Measurements from ENCODE around the gene PPP3CA. TPM values are rescaled to one million over a fixed set of nuclear protein-coding genes. Genes with fewer than 3 reads are reported as not detected.

PPP3CA gene
- total RNA-seq, 1 experiment from 2014 or later: 40.2 TPM

- Histone ChIP-seq H3K4me2 (no peak overlapping the region), H3K27ac (no peak overlapping the region), H3K79me2 (ENCODE audit: low read depth) (no peaks in the 10 kb centered on the region), H3K4me1 (replicated peaks; ENCODE audit: insufficient read depth) (no peaks in the 10 kb centered on the region), H3K9me3 (ENCODE audit: insufficient read depth, low read depth) (no peaks in the 10 kb centered on the region), H4K20me1 (ENCODE audit: insufficient read depth) (no peaks in the 10 kb centered on the region), H3K4me3 (no peak overlapping the region), H2AFZ (no peak overlapping the region), H3K27me3 (ENCODE audit: insufficient read depth, low read depth) (no peaks in the 10 kb centered on the region), H3K36me3 (ENCODE audit: low read depth) (no peaks in the 10 kb centered on the region), H3K9me2 (ENCODE audit: insufficient read depth) (no peaks in the 10 kb centered on the region), H3F3A (ENCODE audit: insufficient read depth, low read depth) (no peaks in the 10 kb centered on the region)
- DNase-seq: no peak
- TF ChIP-seq EZH2 (IDR thresholded peaks at IDR 0.05; ENCODE audit: low read depth): no peak
- TF ChIP-seq, protein P1, sequence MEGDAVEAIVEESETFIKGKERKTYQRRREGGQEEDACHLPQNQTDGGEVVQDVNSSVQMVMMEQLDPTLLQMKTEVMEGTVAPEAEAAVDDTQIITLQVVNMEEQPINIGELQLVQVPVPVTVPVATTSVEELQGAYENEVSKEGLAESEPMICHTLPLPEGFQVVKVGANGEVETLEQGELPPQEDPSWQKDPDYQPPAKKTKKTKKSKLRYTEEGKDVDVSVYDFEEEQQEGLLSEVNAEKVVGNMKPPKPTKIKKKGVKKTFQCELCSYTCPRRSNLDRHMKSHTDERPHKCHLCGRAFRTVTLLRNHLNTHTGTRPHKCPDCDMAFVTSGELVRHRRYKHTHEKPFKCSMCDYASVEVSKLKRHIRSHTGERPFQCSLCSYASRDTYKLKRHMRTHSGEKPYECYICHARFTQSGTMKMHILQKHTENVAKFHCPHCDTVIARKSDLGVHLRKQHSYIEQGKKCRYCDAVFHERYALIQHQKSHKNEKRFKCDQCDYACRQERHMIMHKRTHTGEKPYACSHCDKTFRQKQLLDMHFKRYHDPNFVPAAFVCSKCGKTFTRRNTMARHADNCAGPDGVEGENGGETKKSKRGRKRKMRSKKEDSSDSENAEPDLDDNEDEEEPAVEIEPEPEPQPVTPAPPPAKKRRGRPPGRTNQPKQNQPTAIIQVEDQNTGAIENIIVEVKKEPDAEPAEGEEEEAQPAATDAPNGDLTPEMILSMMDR (conservative IDR thresholded peaks at IDR 0.05): no peak
- BruUV-seq (replicated peaks): no TSS peak
- POLR2A ChIA-PET (ENCODE audit: unreplicated experiment): no interaction called here
- CTCF ChIA-PET: no interaction called here
- intact Hi-C loops (cut with micrococcal nuclease; ENCODE audit: unreplicated experiment): no loop called here
Observed at GRCh38 chr4:100982345-100982744, 365.0 kb downstream of the PPP3CA start.

DNA sequence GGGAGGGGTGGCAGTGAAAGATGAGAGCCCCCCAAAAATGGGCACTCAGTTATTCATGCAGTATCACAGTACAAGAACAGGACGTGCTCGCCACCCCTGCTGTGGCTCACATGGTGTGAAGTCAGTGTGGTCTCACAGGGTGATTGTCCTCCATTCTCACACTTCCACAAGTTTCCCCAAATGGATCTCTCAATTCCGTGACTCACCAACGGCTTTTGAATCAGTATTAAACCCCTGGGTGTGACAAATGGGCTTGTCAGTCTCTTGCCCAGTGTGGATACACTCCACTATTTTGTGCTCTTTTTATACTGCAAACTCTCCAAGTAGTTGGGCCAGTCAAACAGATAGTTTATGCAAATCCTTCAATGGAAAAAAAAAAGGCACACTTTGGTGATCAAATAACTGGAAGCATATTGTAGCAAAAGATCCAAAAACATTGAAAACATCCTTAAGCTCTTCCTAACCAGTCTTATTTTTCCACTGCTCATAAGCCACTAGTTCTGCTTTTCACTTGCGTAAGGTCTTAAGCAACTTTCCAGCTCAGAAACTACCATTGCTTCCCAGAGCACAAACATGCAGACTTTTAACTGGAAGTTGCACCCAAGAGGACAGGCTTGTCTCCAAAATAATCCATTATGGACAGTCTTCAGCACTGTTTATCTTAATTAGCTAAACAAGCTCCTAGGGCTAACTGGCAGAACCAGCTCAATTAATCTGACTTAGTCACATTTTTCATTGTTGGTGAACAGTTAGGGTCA, 365.7 kb downstream of the PPP3CA start:
- ChIA-PET CTCF (no interaction called here), POLR2A (ENCODE audit: unreplicated experiment) (no interaction called here)
- H4K20me1 ChIP-seq (ENCODE audit: insufficient read depth): no peaks in the 10 kb centered on the region
- no peaks in the 10 kb centered on the region for H3K4me1 ChIP-seq (replicated peaks; ENCODE audit: insufficient read depth)
- no peak overlapping the region for H3K27ac ChIP-seq
- no peak overlapping the region for H2AFZ ChIP-seq
- no peaks in the 10 kb centered on the region for H3K36me3 ChIP-seq (ENCODE audit: low read depth)
- H3K79me2 ChIP-seq (ENCODE audit: low read depth): no peaks in the 10 kb centered on the region
- BruUV-seq (replicated peaks): no TSS peak
- intact Hi-C loops (cut with micrococcal nuclease; ENCODE audit: unreplicated experiment): no loop called here
- DNase-seq: no peak
- H3K9me2 ChIP-seq (ENCODE audit: insufficient read depth): no peaks in the 10 kb centered on the region
- no peak overlapping the region for H3K4me2 ChIP-seq
- no peaks in the 10 kb centered on the region for H3K27me3 ChIP-seq (ENCODE audit: insufficient read depth, low read depth)
- H3K9me3 ChIP-seq (ENCODE audit: insufficient read depth, low read depth): no peaks in the 10 kb centered on the region
- no peaks in the 10 kb centered on the region for H3F3A ChIP-seq (ENCODE audit: insufficient read depth, low read depth)
- no peak overlapping the region for H3K4me3 ChIP-seq
- no peak for TF ChIP-seq EZH2 (IDR thresholded peaks at IDR 0.05; ENCODE audit: low read depth)
- TF ChIP-seq, protein P1 (conservative IDR thresholded peaks at IDR 0.05): no peak

DNA sequence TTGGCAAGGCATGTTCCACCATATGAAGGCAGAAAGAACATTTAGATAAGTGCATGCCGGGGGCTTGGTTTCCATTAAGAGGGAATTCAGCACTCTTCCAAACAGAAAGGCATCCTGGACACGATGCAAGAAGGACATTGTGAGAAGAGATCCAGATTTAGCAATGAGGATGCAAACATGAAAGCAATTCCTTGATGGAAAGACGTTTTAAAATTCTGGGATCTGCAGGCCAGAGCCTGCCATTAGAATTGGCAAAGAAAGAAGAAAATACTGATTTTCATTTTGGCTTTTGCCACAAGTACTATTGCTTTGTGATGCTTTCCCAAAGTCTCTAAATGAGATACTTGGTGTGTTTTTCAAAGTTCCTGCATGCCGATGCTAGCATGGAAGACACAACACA, 367.6 kb downstream of the PPP3CA start:
- Histone ChIP-seq H3K4me1 (replicated peaks; ENCODE audit: insufficient read depth) (no peaks in the 10 kb centered on the region), H4K20me1 (ENCODE audit: insufficient read depth) (no peaks in the 10 kb centered on the region), H3K36me3 (ENCODE audit: low read depth) (no peaks in the 10 kb centered on the region), H3K27me3 (ENCODE audit: insufficient read depth, low read depth) (no peaks in the 10 kb centered on the region), H3K27ac (no peak overlapping the region), H3K4me3 (no peak overlapping the region), H3K4me2 (no peak overlapping the region), H3K9me3 (ENCODE audit: insufficient read depth, low read depth) (no peaks in the 10 kb centered on the region), H3F3A (ENCODE audit: insufficient read depth, low read depth) (no peaks in the 10 kb centered on the region), H2AFZ (no peak overlapping the region), H3K9me2 (ENCODE audit: insufficient read depth) (no peaks in the 10 kb centered on the region), H3K79me2 (ENCODE audit: low read depth) (no peaks in the 10 kb centered on the region)
- no peak for TF ChIP-seq EZH2 (IDR thresholded peaks at IDR 0.05; ENCODE audit: low read depth)
- TF ChIP-seq, protein P1 (conservative IDR thresholded peaks at IDR 0.05): no peak
- intact Hi-C loops (cut with micrococcal nuclease; ENCODE audit: unreplicated experiment): no loop called here
- ChIA-PET POLR2A (ENCODE audit: unreplicated experiment) (no interaction called here), CTCF (no interaction called here)
- BruUV-seq (replicated peaks): no TSS peak
- DNase-seq: no peak
